Measurements from ENCODE around the gene CCDC57. TPM values are rescaled to one million over a fixed set of nuclear protein-coding genes. Genes with fewer than 3 reads are reported as not detected.
"Not testable (repeated sequence)": the region's sequence is repeated elsewhere in the genome, so short reads cannot be mapped to it uniquely, and the experiment has no call there.

Gene CCDC57
- total RNA-seq, 2 donors from 2014 or later: 11.9 to 17.2 TPM

DNA sequence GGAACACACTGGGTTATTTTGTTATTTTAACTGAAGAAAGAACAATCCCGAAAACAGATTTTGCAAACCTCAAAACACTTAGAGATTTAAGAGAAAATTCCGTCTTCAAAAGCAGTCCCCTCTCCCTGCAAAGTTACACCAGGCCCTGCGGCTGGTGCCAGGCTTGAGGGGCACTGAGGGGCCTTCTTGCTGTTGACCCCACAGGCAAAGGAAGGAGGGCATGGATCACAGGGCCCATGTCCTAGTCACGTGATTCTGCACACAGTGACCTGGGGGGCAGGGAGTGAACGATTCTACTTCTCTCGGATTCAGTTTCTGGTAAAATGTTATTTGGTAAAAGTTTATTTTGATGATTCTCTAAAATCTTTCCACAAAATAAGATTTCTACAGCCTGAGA, 59.3 kb downstream of the CCDC57 start:
- no peak for DNase-seq
- peak in 1 of 2 donors; percentile 31 for ATAC-seq
- intact Hi-C loops (cut with DNase I): loop anchor here (10.0 kb wide), 2 partner anchors 188 to 198 kb away; partner anchors contain the start of gene NOTUM (in 1 of the 2)

- ATAC-seq (peak in 1 of 2 donors; percentile 29), DNase-seq (no peak)
- intact Hi-C loops (cut with DNase I): loop anchor here (10.0 kb wide), 2 partner anchors 188 to 198 kb away; partner anchors contain the start of gene NOTUM (in 1 of the 2)
These were observed 59.9 kb downstream of the CCDC57 start for GRCh38 chr17:82152556-82153294.

- DNase-seq (no peak), ATAC-seq (no peak)
- intact Hi-C loops (cut with DNase I): loop anchor here (10.0 kb wide), 2 partner anchors 187 to 197 kb away; partner anchors contain the start of gene NOTUM (in 1 of the 2)
These were observed 60.5 kb downstream of the CCDC57 start for GRCh38 chr17:82152114-82152513.

- DNase-seq: no peak
- no peak for ATAC-seq
- intact Hi-C loops (cut with DNase I): loop anchor here (10.0 kb wide), 2 partner anchors 187 to 197 kb away; partner anchors contain the start of gene NOTUM (in 1 of the 2)
These were observed 61.3 kb downstream of the CCDC57 start for GRCh38 chr17:82151106-82151957.

DNA sequence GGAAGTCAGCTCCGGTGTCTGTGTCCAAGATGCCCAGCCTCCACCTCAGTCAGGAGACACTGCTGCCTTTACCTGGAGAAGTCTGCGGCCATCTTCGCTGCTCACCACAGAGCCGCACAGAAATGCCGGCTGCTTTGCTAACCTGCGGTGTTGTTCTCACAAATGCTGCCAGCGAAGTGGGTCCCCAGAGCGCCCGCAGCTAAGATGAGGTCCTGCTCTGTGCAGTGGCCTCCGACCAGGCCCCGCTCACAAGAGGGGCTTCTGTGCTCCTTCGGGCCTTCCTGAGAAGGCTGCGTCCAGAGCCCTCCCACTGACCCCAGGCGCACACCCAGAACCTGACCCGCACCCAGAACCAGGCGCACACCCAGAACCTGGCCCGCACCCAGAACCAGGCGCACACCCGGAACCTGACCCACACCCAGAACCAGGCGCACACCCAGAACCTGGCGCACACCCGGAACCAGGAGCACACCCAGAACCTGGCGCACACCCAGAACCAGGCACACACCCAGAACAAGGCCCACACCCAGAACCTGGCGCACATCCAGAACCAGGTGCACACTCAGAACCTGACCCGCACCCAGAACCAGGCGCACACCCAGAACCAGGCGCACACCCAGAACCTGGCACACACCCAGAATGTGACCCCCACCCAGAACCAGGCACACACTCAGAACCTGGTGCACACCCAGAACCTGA, 63.1 kb downstream of the CCDC57 start:
- intact Hi-C loops (cut with DNase I): loop anchor here (10.0 kb wide), 2 partner anchors 185 to 195 kb away; partner anchors contain the start of gene NOTUM (in 1 of the 2)
- DNase-seq (no peak), ATAC-seq (no peak)

- intact Hi-C loops (cut with DNase I): no loop called here
- DNase-seq (no peak), ATAC-seq (no peak)
These were observed 63.6 kb downstream of the CCDC57 start for GRCh38 chr17:82148997-82149396.

DNA sequence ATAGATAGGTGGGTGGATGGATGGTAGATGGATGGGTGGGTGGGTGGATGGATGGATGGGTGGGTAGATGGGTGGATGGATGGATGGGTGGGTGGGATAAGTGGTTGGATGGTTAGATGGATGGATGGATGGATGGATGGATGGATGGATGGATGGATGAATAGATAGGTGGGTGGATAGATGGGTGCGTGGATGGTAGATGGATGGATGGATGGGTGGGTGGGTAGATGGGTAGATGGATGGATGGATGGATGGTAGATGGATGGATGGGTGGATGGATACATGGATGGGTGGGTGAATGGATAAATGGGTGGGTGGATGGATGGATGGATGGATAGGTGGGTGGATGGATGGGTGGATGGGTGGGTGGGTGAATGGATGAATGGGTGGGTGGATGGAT, 64.6 kb downstream of the CCDC57 start:
- intact Hi-C loops (cut with DNase I): no loop called here

GRCh38 chr17:82146663-82147654, 65.7 kb downstream of the CCDC57 start:
- intact Hi-C loops (cut with DNase I): no loop called here
- no peak for ATAC-seq
- DNase-seq: no peak

More for the DNA sequence above, 64.6 kb downstream of the CCDC57 start:
- ATAC-seq: no peak
- DNase-seq: no peak

- intact Hi-C loops (cut with DNase I): loop anchor here in 1 of 2 donors (2.0 kb wide), 1 partner anchor 19 kb away; no protein-coding TSS in a partner anchor
- DNase-seq (no peak), ATAC-seq (no peak)
These were observed 67.0 kb downstream of the CCDC57 start for GRCh38 chr17:82145550-82146155.

DNA sequence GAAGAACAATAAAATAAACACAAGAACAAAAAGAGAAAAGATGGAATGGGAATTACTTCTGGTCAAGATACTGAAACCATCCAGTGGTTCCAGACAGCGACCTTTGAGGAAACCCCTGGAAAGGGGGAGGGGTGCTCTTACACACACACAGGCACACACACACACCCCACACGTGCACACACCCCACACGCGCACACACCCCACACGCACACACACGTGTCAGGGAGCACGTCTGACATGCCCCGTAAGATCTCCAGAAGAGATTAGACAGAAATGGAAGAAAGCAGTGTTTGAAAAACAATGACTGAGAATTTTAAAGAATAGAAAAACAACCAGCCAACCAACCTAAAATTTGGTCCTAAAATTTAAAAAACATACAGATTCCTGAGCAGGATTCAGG, 69.3 kb downstream of the CCDC57 start:
- DNase-seq: no peak
- no peak for ATAC-seq
- intact Hi-C loops (cut with DNase I): no loop called here

DNA sequence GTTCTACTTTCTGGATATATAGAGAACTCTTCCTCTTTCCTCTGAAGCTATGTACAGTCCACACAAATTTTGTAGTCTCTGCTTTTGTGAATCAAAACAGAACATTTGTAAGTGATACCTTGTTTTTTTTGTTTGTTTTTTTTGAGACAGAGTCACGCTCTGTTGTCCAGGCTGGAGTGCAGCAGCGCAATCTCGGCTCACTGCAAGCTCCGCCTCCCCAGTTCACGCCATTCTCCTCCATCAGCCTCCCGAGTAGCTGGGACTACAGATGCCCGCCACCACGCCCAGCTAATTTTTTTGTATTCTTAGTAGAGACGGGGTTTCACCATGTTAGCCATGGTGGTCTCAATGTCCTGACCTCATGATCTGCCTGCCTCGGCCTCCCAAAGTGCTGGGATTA, 72.7 kb downstream of the CCDC57 start:
- intact Hi-C loops (cut with DNase I); ATAC-seq: not testable (repeated sequence)

DNA sequence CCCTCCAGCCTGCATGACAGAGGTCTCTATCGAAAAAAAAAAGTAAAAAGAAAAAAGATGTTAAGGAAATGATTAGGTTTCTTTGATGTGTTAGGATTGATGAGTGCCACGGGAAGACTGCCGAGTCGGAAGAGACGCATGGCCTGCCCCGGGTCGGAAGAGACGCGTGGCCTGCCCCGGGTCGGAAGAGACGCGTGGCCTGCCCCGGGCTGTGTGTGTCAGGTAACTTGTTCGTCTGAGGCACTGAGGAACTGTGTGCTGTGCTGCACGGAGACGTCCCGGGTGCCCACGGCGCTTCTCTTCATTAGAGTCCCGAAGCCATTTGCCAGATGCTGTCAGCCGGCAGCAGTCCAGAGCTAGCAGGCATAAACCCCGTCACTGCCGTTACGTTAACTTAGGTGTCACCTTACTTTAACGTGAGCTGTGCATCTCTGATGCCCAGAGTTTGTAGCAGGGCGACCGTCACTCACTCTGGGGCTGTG, 74.1 kb downstream of the CCDC57 start:
- intact Hi-C loops (cut with DNase I): no loop called here
- DNase-seq: no peak
- no peak for ATAC-seq

More for the DNA sequence above, 72.7 kb downstream of the CCDC57 start:
- not testable (repeated sequence) for DNase-seq

GRCh38 chr17:82134101-82134500, 78.5 kb downstream of the CCDC57 start:
- ATAC-seq (peak in 1 of 2 donors; percentile 72), DNase-seq (no peak)
- intact Hi-C loops (cut with DNase I): no loop called here

- ATAC-seq: peak in 1 of 2 donors; percentile 71
- DNase-seq; intact Hi-C loops (cut with DNase I): not testable (repeated sequence)
These were observed 79.3 kb downstream of the CCDC57 start for GRCh38 chr17:82133166-82133953.

DNA sequence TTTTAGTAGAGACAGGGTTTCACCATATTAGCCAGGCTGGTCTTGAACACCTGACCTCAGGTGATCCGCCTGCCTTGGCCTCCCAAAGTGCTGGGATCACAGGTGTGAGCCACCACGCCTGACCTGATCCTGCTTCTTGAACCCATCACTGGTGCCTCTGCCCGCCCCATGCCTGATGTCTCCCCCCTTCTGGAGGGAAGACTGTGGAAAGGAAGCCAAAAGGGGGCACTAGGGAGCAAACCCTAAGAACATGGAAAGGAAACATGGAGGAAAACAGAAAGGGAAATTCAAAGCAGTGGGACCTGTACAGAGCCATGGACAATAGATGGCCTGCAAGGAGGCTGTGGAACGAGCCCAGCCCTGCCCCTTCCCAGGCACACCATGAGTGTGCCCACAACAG, 83.5 kb downstream of the CCDC57 start:
- intact Hi-C loops (cut with DNase I): no loop called here
- no peak for DNase-seq
- no peak for ATAC-seq

GRCh38 chr17:82128287-82128686, 84.4 kb downstream of the CCDC57 start:
- DNase-seq (no peak), ATAC-seq (no peak)
- intact Hi-C loops (cut with DNase I): no loop called here

- intact Hi-C loops (cut with DNase I): no loop called here
- DNase-seq (no peak), ATAC-seq (no peak)
These were observed 84.9 kb downstream of the CCDC57 start for GRCh38 chr17:82127704-82128103.
